SU-DHL-6 (cell line): ENCODE data around the gene LKAAEAR1.

Experiments
- H2AFZ ChIP-seq: fragments of 200-600 bp; sonication (generic); 2 replicates; pipeline ENCODE4 v1.6.1; 2014; ENCODE audit warnings: low read depth, mild to moderate bottlenecking, moderate library complexity, mixed read lengths, antibody characterized with exemption, low read length; ENCODE audit not compliant: severe bottlenecking
- H3F3A ChIP-seq: fragments of 200-600 bp; shearing (Covaris generic); 2 replicates; pipeline ENCODE4 v1.6.0; 2016; ENCODE audit warnings: antibody characterized with exemption, mild to moderate bottlenecking; ENCODE audit not compliant: insufficient read depth
- H3K27ac ChIP-seq: fragments of 200-600 bp; sonication (generic); 2 replicates; pipeline ENCODE4 v1.5.1; 2016; ENCODE audit warnings: low read depth, mild to moderate bottlenecking, low read length, moderate library complexity, mixed read lengths
- H3K27me3 ChIP-seq: fragments of 200-600 bp; sonication (generic), shearing (Covaris generic); 2 replicates; pipeline ENCODE4 v1.6.0; 2014; ENCODE audit warnings: mild to moderate bottlenecking, low read length
- H3K36me3 ChIP-seq: fragments of 200-600 bp; sonication (generic); 2 replicates; pipeline ENCODE4 v1.6.1; 2014; ENCODE audit warnings: mild to moderate bottlenecking, low read length, mixed read lengths
- H3K4me2 ChIP-seq: fragments of 300-600, 200-600 bp; shearing (Covaris generic), sonication (generic); 2 replicates; pipeline ENCODE4 v1.6.0; 2014; ENCODE audit warnings: low read length, low read depth, mild to moderate bottlenecking; ENCODE audit not compliant: poor library complexity, severe bottlenecking
- H3K4me3 ChIP-seq: fragments of 200-600 bp; sonication (generic); 2 replicates; pipeline ENCODE4 v1.5.1; 2014; ENCODE audit warnings: antibody characterized with exemption, low read length, mild to moderate bottlenecking, mixed read lengths; ENCODE audit not compliant: insufficient read depth, poor library complexity, severe bottlenecking
- H3K79me2 ChIP-seq: fragments of 200-600 bp; sonication (generic); 2 replicates; pipeline ENCODE4 v1.6.1; 2014; ENCODE audit warnings: mild to moderate bottlenecking, low read length, moderate library complexity; ENCODE audit not compliant: insufficient read depth
- H3K9ac ChIP-seq: fragments of 200-600 bp; sonication (generic); 2 replicates; pipeline ENCODE4 v1.7.0; 2014; ENCODE audit warnings: mild to moderate bottlenecking, low read length
- H3K9me2 ChIP-seq: fragments of 200-600 bp; sonication (generic); replicated peaks from 2 replicates; pipeline ENCODE4 v1.6.1; 2014; ENCODE audit warnings: low read length; ENCODE audit not compliant: insufficient read depth
- H3K9me3 ChIP-seq: fragments of 200-600 bp; sonication (generic); 2 replicates; pipeline ENCODE4 v1.6.1; 2014; ENCODE audit warnings: low read length, mixed read lengths; ENCODE audit not compliant: insufficient read depth
- H4K20me1 ChIP-seq: fragments of 200-600 bp; sonication (generic); 2 replicates; pipeline ENCODE4 v1.6.1; 2014; ENCODE audit warnings: low read depth, mild to moderate bottlenecking, antibody characterized with exemption, low read length, moderate library complexity, mixed read lengths
- CTCF ChIP-seq: fragments of 200-600 bp; sonication (generic); IDR thresholded peaks from one replicate; pipeline ENCODE4 v1.5.1; 2017; ENCODE audit warnings: antibody characterized with exemption, mild to moderate bottlenecking, low read length, moderate library complexity; ENCODE audit not compliant: insufficient read depth, poor library complexity, severe bottlenecking
- EZH2phosphoT487 ChIP-seq: fragments of 200-600 bp; sonication (generic), shearing (Covaris generic); conservative IDR thresholded peaks from 2 replicates; pipeline ENCODE4 v1.6.1; 2018; ENCODE audit warnings: mild to moderate bottlenecking, antibody characterized with exemption, low read length, moderate library complexity, mixed read lengths

Gene LKAAEAR1

GRCh38 chr20:64082126-64082731 lies 2.0 kb downstream of the LKAAEAR1 start:
- no peak overlapping the region for H3K4me2 ChIP-seq
- no peak for TF ChIP-seq CTCF
- no peak for TF ChIP-seq EZH2phosphoT487
- H3F3A ChIP-seq, result peaks cover 36% of the 10 kb centered on the region

GRCh38 chr20:64081624-64081964 lies 2.6 kb downstream of the LKAAEAR1 start:
- H3K79me2 ChIP-seq, result no peaks in the 10 kb centered on the region
- H3K36me3 ChIP-seq, result no peaks in the 10 kb centered on the region
- H3K27ac ChIP-seq, result no peak overlapping the region
- no peaks in the 10 kb centered on the region for H4K20me1 ChIP-seq
- H3K27me3 ChIP-seq, result no peaks in the 10 kb centered on the region
- H3F3A ChIP-seq, result peaks cover 36% of the 10 kb centered on the region
- no peak overlapping the region for H3K4me2 ChIP-seq
- no peak for TF ChIP-seq CTCF
- no peak for TF ChIP-seq EZH2phosphoT487
- no peaks in the 10 kb centered on the region for H3K9me3 ChIP-seq
- H3K9me2 ChIP-seq, result no peaks in the 10 kb centered on the region
- H2AFZ ChIP-seq, result no peak overlapping the region
- no peak overlapping the region for H3K9ac ChIP-seq
- H3K4me3 ChIP-seq, result no peak overlapping the region

More at GRCh38 chr20:64082126-64082731, 2.0 kb downstream of the LKAAEAR1 start:
- Histone ChIP-seq H3K27me3 (no peaks in the 10 kb centered on the region), H3K27ac (no peak overlapping the region), H4K20me1 (no peaks in the 10 kb centered on the region), H3K9me3 (no peaks in the 10 kb centered on the region), H3K36me3 (no peaks in the 10 kb centered on the region), H3K79me2 (no peaks in the 10 kb centered on the region), H2AFZ (no peak overlapping the region), H3K4me3 (no peak overlapping the region), H3K9me2 (no peaks in the 10 kb centered on the region), H3K9ac (no peak overlapping the region)

GRCh38 chr20:64080813-64081623 lies 3.2 kb downstream of the LKAAEAR1 start:
- H4K20me1 ChIP-seq, result no peaks in the 10 kb centered on the region
- TF ChIP-seq CTCF, result no peak
- no peak for TF ChIP-seq EZH2phosphoT487
- no peaks in the 10 kb centered on the region for H3K9me3 ChIP-seq
- H3K27me3 ChIP-seq, result no peaks in the 10 kb centered on the region
- no peak overlapping the region for H2AFZ ChIP-seq
- H3K4me2 ChIP-seq, result no peak overlapping the region
- peaks cover 36% of the 10 kb centered on the region for H3F3A ChIP-seq
- H3K9ac ChIP-seq, result peak overlapping the region; percentile 52; the same call in 1 of the 2 replicates
- no peaks in the 10 kb centered on the region for H3K36me3 ChIP-seq
- H3K27ac ChIP-seq, result no peak overlapping the region
- no peak overlapping the region for H3K4me3 ChIP-seq
- no peaks in the 10 kb centered on the region for H3K79me2 ChIP-seq
- no peaks in the 10 kb centered on the region for H3K9me2 ChIP-seq
